Esophagus squamous epithelium (tissue), 5 donors: ENCODE results near the gene INAVA. TPM values are rescaled to one million over a fixed set of nuclear protein-coding genes. Genes with fewer than 3 reads are reported as not detected.

ENCODE experiments used
- DNase-seq: peaks from one replicate; lab custom pipeline; 2025; lab: John Stamatoyannopoulos, UW
- H3K27ac ChIP-seq, 4 donors: fragments of 200-600 bp; sonication (generic); one replicate each; pipeline ENCODE4 v1.5.1; 2016 to 2019; ENCODE audit warnings: mild to moderate bottlenecking in 1 of 4
- H3K27me3 ChIP-seq, 4 donors: fragments of 200-600 bp; sonication (generic); 1 replicate in 3 of 4; 2 replicates in 1 of 4; pipeline versions ENCODE4 v1.5.1 to v1.6.0; 2017 to 2021; ENCODE audit warnings: antibody characterized with exemption in 1 of 4
- H3K36me3 ChIP-seq, 3 donors: fragments of 200-600 bp; sonication (generic); one replicate each; pipeline ENCODE4 v1.5.1; 2016 to 2019
- H3K4me1 ChIP-seq, 3 donors: fragments of 200-600 bp; sonication (generic); one replicate each; pipeline ENCODE4 v1.5.1; 2017 to 2019
- H3K4me3 ChIP-seq, 4 donors: fragments of 200-600 bp; sonication (generic); 1 replicate in 3 of 4; 2 replicates in 1 of 4; pipeline ENCODE4 v1.5.1; 2016 to 2019; ENCODE audit warnings: mild to moderate bottlenecking in 2 of 4, moderate library complexity in 1 of 4
- H3K9me3 ChIP-seq, 3 donors: fragments of 200-600 bp; sonication (generic); one replicate each; pipeline ENCODE4 v1.5.1; 2016 to 2019
- CTCF ChIP-seq, 6 experiments: fragments of 450-650 bp in 4 of 6; fragments of 200-600 bp in 2 of 6; sonication (generic) in 2 of 6; IDR thresholded peaks; one replicate each; pipeline ENCODE4 v1.5.1; 2016 to 2019; ENCODE audit warnings: antibody characterized with exemption in 6 of 6, mild to moderate bottlenecking in 4 of 6, moderate library complexity in 4 of 6
- POLR2A ChIP-seq, 4 donors: fragments of 450-650 bp; IDR thresholded peaks; one replicate each; pipeline ENCODE4 v1.6.1; 2017; ENCODE audit warnings: antibody characterized with exemption in 4 of 4, mild to moderate bottlenecking in 4 of 4, moderate library complexity in 3 of 4
- WGBS, 2 donors: methylation state at CpG; one replicate each; pipeline ENCODE4 v1.1.5; 2018; 5-methylcytosine and 5-hydroxymethylcytosine counted together
- intact Hi-C: fragments of 100-400 bp; cut with DNase I; formaldehyde crosslinking; loops from one replicate; pipeline ENCODE4 v1.15.0; 2022
- total RNA-seq, 4 donors: library from RNA; depleted of rRNA; stranded (reverse); fragments of >200 nt; gene quantifications; one replicate each; pipeline ENCODE4 v1.1.0, GENCODE V29; 2016
- donor health status: DM: yes; HTN: yes; CAD: no.

INAVA gene
- total RNA-seq, result 100 to 1,000 TPM in 1 of 4 donors, 10 to 100 TPM in 3; 45.6 to 102 (median 58.4) TPM

DNA sequence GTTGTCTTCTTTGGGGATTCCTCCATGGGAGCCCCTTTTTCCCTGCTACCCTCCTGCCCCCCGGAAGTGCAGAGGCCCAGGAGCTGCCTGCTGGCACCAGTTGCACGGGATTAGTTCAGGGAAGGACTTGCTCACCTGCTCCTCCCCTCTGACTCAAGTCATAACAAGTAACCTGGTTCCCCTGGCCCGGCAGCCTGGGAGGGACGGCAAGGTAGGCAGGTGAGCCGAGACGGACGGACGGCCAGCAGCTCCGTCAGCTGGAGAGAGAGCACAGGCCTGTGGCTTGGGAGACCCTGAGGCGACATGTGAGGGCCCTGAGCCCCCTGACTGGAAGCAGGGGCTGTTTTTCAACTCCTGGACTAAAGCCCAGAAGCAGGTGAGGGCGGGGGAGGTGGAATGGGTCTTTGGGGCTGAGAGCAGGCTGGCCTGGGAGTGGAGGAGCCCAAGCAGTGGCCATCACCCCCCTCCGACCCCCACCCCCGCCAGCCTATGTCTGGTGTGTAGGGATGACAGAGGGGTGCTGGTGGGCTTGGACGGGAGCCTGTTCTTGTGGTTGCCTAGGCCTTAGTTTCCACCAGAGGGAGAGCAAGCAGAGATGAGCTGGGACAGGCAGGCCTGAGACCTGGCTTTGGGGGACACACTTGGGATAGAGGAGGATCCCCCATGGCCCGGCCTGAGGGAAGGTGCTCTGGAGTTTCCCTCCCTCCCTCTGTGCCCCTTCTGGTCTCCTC lies at the start of gene INAVA:
TSS of gene INAVA (plus strand) at position 189 of the 731 bp plus-strand sequence. CDS start 3,501 bp downstream, outside the sequence.
- no peaks in the 10 kb centered on the region for H3K9me3 ChIP-seq
- H3K36me3 ChIP-seq, result peaks cover 0 to 22% (median 7%) of the 10 kb centered on the region in 3 donors
- 43% methylated on average over 4 of the region's 15 CpGs; no CpG with 5 or more reads in 1 of the 2 donors for WGBS, 2 donors
- peaks cover 21 to 80% (median 40%) of the 10 kb centered on the region in 3 donors for H3K4me1 ChIP-seq
- peaks cover 0 to 37% (median 0%) of the 10 kb centered on the region in 4 donors for H3K27me3 ChIP-seq
- H3K27ac ChIP-seq, result peak within 1 kb of the TSS; percentile 84 to 96 (median 94)
- TF ChIP-seq CTCF (IDR thresholded peaks at IDR 0.05) (peak in 3 of 6 experiments; percentile 11 to 46 (median 15)), POLR2A (IDR thresholded peaks at IDR 0.05) (peak in 3 of 4 donors; percentile 46 to 88 (median 79))
- intact Hi-C loops, result no loop called here
- DNase-seq, result no peak
- H3K4me3 ChIP-seq, result peak within 1 kb of the TSS; percentile 61 to 71 (median 62)

- WGBS, 2 donors, result 75 to 94% methylated on average over 4 of the region's 4 CpGs
- Histone ChIP-seq H3K9me3 (no peaks in the 10 kb centered on the region), H3K4me1 (no peaks in the 10 kb centered on the region), H3K4me3 (no peak overlapping the region), H3K36me3 (peaks cover 4 to 91% (median 5%) of the 10 kb centered on the region in 3 donors), H3K27ac (no peak overlapping the region), H3K27me3 (no peaks in the 10 kb centered on the region)
- no peak for DNase-seq
- intact Hi-C loops, result no loop called here
- no peak for TF ChIP-seq CTCF (IDR thresholded peaks at IDR 0.05)
- no peak for TF ChIP-seq POLR2A (IDR thresholded peaks at IDR 0.05)
Measured at GRCh38 chr1:200845360-200845759, 49.3 kb upstream of the INAVA start.

- Histone ChIP-seq H3K27me3 (no peaks in the 10 kb centered on the region), H3K9me3 (no peaks in the 10 kb centered on the region), H3K4me3 (no peak overlapping the region), H3K4me1 (no peaks in the 10 kb centered on the region), H3K27ac (no peak overlapping the region), H3K36me3 (peaks cover 4 to 96% (median 6%) of the 10 kb centered on the region in 3 donors)
- WGBS, 2 donors, result 100% methylated on average over 1 of the region's 1 CpG
- intact Hi-C loops, result no loop called here
- no peak for DNase-seq
- no peak for TF ChIP-seq POLR2A (IDR thresholded peaks at IDR 0.05)
- no peak for TF ChIP-seq CTCF (IDR thresholded peaks at IDR 0.05)
Measured at GRCh38 chr1:200846398-200846797, 48.3 kb upstream of the INAVA start.

DNA sequence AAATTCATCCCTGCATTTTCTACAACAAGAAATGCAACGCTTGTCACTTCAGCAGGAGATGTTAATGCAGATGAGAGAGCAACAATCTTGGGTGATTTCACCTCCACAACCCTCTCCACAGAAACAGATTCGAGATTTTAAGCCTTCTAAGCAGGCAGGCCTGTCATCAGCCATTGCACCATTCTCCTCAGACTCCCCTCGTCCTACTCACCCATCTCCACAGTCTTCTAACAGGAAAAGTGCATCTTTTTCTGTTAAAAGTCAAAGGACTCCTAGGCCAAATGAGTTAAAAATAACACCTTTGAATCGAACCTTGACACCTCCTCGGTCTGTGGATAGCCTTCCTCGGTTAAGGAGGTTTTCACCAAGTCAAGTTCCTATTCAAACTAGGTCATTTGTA lies 45.3 kb upstream of the INAVA start:
- Histone ChIP-seq H3K4me1 (no peaks in the 10 kb centered on the region), H3K4me3 (no peak overlapping the region), H3K9me3 (no peaks in the 10 kb centered on the region), H3K27me3 (no peaks in the 10 kb centered on the region), H3K27ac (no peak overlapping the region), H3K36me3 (peaks cover 4 to 97% (median 6%) of the 10 kb centered on the region in 3 donors)
- no peak for DNase-seq
- 85 to 88% methylated on average over 6 of the region's 6 CpGs for WGBS, 2 donors
- intact Hi-C loops, result no loop called here
- no peak for TF ChIP-seq POLR2A (IDR thresholded peaks at IDR 0.05)
- TF ChIP-seq CTCF (IDR thresholded peaks at IDR 0.05), result no peak

- TF ChIP-seq POLR2A (IDR thresholded peaks at IDR 0.05) (no peak), CTCF (IDR thresholded peaks at IDR 0.05) (no peak)
- Histone ChIP-seq H3K4me1 (no peaks in the 10 kb centered on the region), H3K36me3 (peaks cover 0 to 97% (median 6%) of the 10 kb centered on the region in 3 donors), H3K4me3 (no peak overlapping the region), H3K27me3 (no peaks in the 10 kb centered on the region), H3K9me3 (no peaks in the 10 kb centered on the region), H3K27ac (no peak overlapping the region)
- no peak for DNase-seq
- intact Hi-C loops, result no loop called here
Measured at GRCh38 chr1:200850554-200850953, 44.1 kb upstream of the INAVA start.
